ENCODE measurements around the gene SDK1. TPM values are rescaled to one million over a fixed set of nuclear protein-coding genes. Genes with fewer than 3 reads are reported as not detected.

The SDK1 gene
- total RNA-seq, 4 donors from 2014 or later: 1.2 to 1.8 (median 1.5) TPM

- no peak overlapping the region for H3K4me3 ChIP-seq
- TF ChIP-seq CTCF (IDR thresholded peaks at IDR 0.05 in 4 of 5, conservative IDR thresholded peaks at IDR 0.05 in 1 of 5): no peak
- no peak for TF ChIP-seq POLR2A (IDR thresholded peaks at IDR 0.05)
These were observed 650.4 kb downstream of the SDK1 start for GRCh38 chr7:3951316-3952055.

GRCh38 chr7:3953133-3953532 lies 652.1 kb downstream of the SDK1 start:
- Histone ChIP-seq H3K4me3 (no peak overlapping the region), H3K4me1 (no peaks in the 10 kb centered on the region), H3K9me3 (no peaks in the 10 kb centered on the region), H3K27me3 (no peaks in the 10 kb centered on the region), H3K27ac (no peak overlapping the region), H3K36me3 (no peaks in the 10 kb centered on the region)
- no peak for ATAC-seq
- DNase-seq: no peak
- intact Hi-C loops (cut with DNase I; ENCODE audit: low total_unique reads) (no loop called here), in situ Hi-C loops (cut with MboI; ENCODE audit: low sequenced_read_pairs in 4 of 4) (no loop called here)
- TF ChIP-seq POLR2A (IDR thresholded peaks at IDR 0.05) (no peak), CTCF (IDR thresholded peaks at IDR 0.05 in 4 of 5, conservative IDR thresholded peaks at IDR 0.05 in 1 of 5) (no peak)

More at GRCh38 chr7:3951316-3952055, 650.4 kb downstream of the SDK1 start:
- Histone ChIP-seq H3K36me3 (no peaks in the 10 kb centered on the region), H3K27ac (no peak overlapping the region), H3K27me3 (no peaks in the 10 kb centered on the region), H3K4me1 (no peaks in the 10 kb centered on the region), H3K9me3 (no peaks in the 10 kb centered on the region)
- ATAC-seq (no peak), DNase-seq (no peak)
- intact Hi-C loops (cut with DNase I; ENCODE audit: low total_unique reads): no loop called here
- in situ Hi-C loops (cut with MboI; ENCODE audit: low sequenced_read_pairs in 4 of 4): no loop called here

- no peak overlapping the region for H3K4me3 ChIP-seq
- DNase-seq (no peak), ATAC-seq (no peak)
- no peak overlapping the region for H3K27ac ChIP-seq
- no peaks in the 10 kb centered on the region for H3K27me3 ChIP-seq
- H3K4me1 ChIP-seq: no peaks in the 10 kb centered on the region
- no peak for TF ChIP-seq CTCF (IDR thresholded peaks at IDR 0.05 in 4 of 5, conservative IDR thresholded peaks at IDR 0.05 in 1 of 5)
- no peak for TF ChIP-seq POLR2A (IDR thresholded peaks at IDR 0.05)
- intact Hi-C loops (cut with DNase I; ENCODE audit: low total_unique reads): no loop called here
- no peaks in the 10 kb centered on the region for H3K36me3 ChIP-seq
- H3K9me3 ChIP-seq: no peaks in the 10 kb centered on the region
- in situ Hi-C loops (cut with MboI; ENCODE audit: low sequenced_read_pairs in 4 of 4): no loop called here
These were observed 652.9 kb downstream of the SDK1 start for GRCh38 chr7:3953946-3954345.

GRCh38 chr7:3955026-3955425 lies 654.0 kb downstream of the SDK1 start:
- in situ Hi-C loops (cut with MboI; ENCODE audit: low sequenced_read_pairs in 4 of 4): no loop called here

More at GRCh38 chr7:3955026-3955425, 654.0 kb downstream of the SDK1 start:
- Histone ChIP-seq H3K36me3 (no peaks in the 10 kb centered on the region), H3K4me3 (no peak overlapping the region), H3K4me1 (no peaks in the 10 kb centered on the region), H3K9me3 (no peaks in the 10 kb centered on the region), H3K27ac (no peak overlapping the region), H3K27me3 (no peaks in the 10 kb centered on the region)
- intact Hi-C loops (cut with DNase I; ENCODE audit: low total_unique reads): no loop called here
- ATAC-seq (no peak), DNase-seq (no peak)
- TF ChIP-seq CTCF (IDR thresholded peaks at IDR 0.05 in 4 of 5, conservative IDR thresholded peaks at IDR 0.05 in 1 of 5) (no peak), POLR2A (IDR thresholded peaks at IDR 0.05) (no peak)
